RPMI8226 (cell line): Measurements from ENCODE around the gene USH1C.

Experiments used
- DNase-seq: peaks from one replicate; pipeline ENCODE4 v3.0.0-alpha.2; 2015

The USH1C gene

DNA sequence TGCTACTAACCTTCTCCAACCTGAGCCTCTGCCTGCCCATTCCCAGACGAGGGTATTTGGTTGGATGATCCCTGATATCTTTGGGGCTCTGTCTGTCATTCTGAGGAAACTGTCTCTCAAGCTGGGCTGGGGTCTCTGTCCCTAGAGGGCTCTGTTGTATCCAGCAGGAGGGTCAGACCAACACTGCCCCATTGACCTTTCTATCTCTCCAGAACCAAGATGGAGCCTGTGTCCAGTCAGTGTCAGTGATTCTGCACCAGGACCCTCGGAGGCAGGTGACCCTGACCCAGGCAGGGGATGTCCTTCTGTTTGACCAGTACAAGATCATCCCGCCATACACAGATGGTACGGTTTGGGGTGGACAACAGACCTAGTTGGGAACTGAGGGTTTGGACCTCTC lies 24.7 kb upstream of the USH1C start:
- no peak for DNase-seq

GRCh38 chr11:17564687-17565042 lies 20.4 kb upstream of the USH1C start:
- DNase-seq: no peak

DNA sequence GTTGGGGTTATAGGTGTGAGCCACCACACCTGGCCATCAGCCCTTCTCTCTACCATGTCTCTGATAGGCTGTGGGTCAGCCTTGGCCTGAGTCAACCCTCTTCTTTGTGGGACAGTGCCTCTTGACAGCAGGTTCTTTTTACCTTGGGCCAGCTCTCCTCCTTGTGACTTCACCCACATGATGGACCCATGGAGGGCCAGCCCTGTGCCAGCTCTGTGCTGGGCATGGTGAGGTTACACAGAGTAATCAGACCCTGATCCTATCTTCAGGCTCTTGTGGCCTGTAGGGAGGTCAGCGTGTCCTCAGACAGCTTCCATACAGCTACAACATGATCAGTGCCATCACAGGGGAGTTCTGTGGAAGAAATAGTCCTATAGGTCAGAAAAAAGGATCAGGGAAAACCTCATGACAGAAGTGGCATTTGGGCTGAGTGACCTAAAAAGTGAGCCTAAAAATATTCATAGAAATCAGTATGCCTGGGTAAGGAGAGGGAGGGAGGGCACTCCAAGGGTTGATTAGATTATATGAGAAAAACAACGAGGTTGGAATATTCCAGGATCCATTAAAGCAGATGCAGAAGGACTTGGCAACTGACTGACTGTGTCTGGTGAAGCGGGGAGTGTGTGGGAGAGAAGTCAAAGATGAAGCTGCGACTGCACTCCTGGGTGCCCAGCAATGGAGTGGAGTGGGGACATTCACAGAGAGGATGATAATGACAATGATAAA lies 19.9 kb upstream of the USH1C start:
- DNase-seq: no peak

DNA sequence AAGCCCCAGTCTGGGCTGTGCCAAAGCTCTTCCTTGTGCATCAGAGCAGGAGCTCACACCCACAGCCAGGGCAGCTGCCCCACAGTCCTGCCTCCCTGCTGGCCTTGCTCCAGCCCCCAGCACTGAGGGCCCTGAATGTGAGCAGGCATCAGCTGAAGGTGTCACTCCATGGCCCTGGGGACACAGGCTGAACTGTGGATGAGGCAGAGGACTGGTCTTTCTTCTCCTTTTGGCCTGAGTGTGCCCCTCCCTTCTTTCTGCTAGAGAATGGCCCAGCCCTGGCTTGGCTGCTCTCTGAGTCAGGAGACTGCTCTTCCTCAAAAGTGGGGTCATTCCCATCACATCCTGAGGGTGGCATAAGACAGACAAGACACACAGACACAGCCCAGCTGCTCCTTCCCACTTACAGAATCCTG lies 19.0 kb upstream of the USH1C start:
- no peak for DNase-seq

GRCh38 chr11:17561526-17561925 lies 17.3 kb upstream of the USH1C start:
- no peak for DNase-seq

DNA sequence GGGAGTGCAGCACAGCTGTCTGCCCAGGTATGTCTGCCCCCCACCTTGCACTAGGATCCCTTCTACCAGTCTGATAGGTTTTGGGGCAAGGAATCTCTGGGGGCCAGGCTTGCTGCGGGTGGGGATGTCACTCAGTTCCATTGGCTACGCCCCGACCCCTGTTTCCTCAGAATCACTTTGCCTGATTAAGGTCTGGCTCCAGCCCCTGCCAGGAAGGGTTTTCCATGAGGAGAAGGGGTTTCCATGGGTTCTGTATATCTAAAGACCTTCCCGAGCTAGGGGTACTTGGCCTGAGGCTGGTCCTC lies 16.8 kb upstream of the USH1C start:
- no peak for DNase-seq

DNA sequence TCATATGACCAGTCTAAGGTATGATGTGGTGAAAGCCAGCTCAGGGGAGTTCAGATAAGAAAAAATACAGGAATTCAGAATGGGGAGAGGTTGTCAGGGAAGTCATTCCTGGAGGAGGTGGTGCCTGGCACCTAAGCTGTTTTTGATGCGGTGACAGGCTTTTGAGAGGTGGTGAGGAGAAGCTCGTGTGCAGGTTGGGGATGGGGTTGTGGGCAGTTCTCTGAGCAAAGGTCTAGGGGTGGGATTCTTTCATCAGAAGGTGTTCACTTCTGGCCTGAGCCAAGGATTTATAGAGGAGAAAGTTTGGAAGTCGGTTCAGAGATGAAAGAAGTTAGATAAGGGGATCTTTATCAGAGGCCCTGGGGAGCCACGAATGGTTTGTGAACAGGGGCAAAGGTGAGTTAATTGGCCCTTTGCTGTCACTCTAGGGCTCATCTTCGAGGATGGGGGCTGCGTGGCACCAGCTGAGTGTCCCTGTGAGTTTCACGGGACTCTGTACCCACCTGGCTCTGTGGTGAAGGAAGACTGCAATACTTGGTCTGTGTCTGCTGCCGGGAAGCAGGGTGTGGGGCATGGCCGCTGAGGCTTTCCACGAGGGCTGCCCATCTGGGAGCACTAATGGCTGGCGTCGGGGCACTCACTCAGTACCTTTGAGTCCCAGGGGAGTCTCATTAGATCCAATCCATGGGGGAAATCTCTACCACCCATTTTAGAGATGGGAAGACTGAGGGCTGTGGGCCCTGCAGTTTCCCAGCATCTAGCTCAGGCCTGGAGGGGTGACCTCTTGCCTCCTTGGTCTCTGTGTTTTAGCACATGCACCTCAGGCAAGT lies 16.3 kb upstream of the USH1C start:
- no peak for DNase-seq

- DNase-seq: no peak
These were observed 15.3 kb upstream of the USH1C start for GRCh38 chr11:17559341-17560087.

DNA sequence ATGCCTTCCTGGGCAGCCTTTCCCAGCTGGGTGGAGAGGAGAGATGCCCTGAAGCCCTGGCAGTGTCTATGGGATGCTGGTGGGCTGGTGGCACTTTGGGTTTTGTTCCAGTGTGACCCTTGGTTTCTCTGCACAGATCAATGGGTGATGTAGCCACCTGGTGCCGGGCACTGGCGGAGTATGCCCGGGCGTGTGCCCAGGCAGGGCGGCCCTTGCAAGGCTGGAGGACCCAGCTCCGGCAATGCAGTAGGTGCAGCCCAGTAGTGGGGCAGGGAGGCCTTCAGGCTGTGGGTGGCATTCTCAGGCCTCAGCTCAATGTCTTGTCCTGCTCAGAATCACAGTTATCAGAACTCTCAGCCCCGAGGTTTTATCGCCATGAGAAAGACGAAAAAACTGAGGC lies 14.7 kb upstream of the USH1C start:
- no peak for DNase-seq

DNA sequence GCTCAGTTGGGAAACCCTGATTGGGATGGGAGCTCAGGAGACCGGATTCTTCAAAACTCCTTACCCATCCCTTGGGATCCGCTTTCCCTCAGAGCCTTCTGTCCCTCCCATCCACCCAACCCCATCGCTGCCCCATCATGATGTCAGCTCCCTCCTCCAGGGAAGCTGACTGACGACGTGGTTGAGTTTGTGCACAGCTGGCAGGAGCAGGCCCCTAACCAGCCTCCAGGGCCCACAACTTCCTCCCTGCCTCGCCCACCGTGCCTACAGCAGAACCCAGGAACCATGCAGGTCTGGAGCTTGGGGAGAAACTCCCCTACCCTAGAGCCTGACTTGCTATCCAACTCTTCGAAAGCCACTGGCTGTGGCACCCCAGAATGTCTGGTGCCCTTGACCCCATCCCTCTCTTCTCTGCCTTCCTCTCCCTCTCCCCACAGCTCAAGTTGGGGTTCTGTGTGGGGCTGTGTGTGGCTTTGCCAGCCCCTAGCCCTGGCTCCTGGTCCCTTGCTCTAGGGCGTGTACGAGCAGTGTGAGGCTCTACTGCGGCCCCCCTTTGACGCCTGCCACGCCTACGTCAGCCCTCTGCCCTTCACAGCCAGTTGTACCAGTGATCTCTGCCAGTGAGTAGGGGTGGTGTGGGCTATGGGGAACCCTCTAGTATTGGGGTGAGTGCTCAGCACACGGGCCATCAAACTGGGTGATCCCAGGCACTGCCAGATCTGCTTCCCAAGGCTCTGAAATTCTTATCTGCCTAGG lies 14.0 kb upstream of the USH1C start:
- no peak for DNase-seq

GRCh38 chr11:17556999-17557398 lies 12.8 kb upstream of the USH1C start:
- no peak for DNase-seq

GRCh38 chr11:17554487-17554886 lies 10.3 kb upstream of the USH1C start:
- no peak for DNase-seq

- no peak for DNase-seq
These were observed 9.0 kb upstream of the USH1C start for GRCh38 chr11:17553249-17553546.

- DNase-seq: no peak
These were observed 8.4 kb upstream of the USH1C start for GRCh38 chr11:17552392-17553248.

DNA sequence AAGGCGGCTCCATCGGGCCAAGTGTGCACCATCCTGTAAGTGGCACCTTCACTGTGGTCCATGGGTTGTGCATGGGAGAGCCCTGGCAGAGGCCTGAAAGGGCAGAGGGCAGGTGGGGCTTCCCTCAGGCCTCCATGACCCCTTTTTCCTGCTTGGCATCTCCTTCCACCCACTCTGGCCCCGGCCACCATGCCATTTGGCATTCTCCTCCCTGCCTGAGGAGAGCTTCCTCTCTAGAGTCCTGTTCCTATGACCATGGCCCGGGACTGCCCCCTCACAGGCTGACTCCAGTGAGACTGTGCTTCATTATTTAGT lies 7.8 kb upstream of the USH1C start:
- no peak for DNase-seq

- no peak for DNase-seq
These were observed 7.3 kb upstream of the USH1C start for GRCh38 chr11:17551347-17552040.

- DNase-seq: no peak
These were observed 6.5 kb upstream of the USH1C start for GRCh38 chr11:17550450-17551346.

- peak; percentile 15 for DNase-seq
These were observed 4.2 kb upstream of the USH1C start for GRCh38 chr11:17548444-17548843.

DNA sequence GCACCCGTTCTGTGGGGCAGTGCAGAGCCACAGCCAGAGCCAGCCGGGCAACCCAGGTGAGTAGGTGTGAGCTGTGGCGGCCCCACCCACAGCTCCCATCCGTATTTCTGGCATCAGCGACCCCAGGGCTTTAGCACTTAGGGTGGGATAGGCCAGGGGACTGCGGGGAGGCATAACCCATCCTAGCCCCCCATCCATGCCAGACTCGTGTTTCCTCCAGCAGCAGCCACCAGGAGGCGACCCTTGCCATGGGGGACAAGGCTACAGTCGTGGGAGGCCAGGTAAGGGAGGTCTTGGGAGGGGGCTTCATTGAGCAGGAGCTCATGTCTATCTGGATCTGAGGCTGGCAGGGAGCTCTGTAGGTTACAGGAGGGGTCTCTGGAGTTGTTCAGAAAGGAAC lies 3.7 kb upstream of the USH1C start:
- DNase-seq: no peak

GRCh38 chr11:17547051-17547577 lies 2.9 kb upstream of the USH1C start, which contains the start of gene OTOG:
TSS of gene OTOG (plus strand) at chr11:17547259. CDS start at chr11:17547373, 114 bp downstream.
- DNase-seq: peak; percentile 23

GRCh38 chr11:17546240-17546639 lies 2.0 kb upstream of the USH1C start:
- no peak for DNase-seq
